Naive thymus-derived CD8-positive, alpha-beta T cell (primary cell): ENCODE results near the gene CCM2L. TPM values are rescaled to one million over a fixed set of nuclear protein-coding genes. Genes with fewer than 3 reads are reported as not detected.

Source experiments
- ATAC-seq, 2 donors: fragments of 150-1000 bp; cut with Tn5 transposase in 1 of 2; sonication (Bioruptor Pico), chemical (Tn5 transposase) in 1 of 2; 1 replicate in 1 of 2; 2 replicates in 1 of 2; pipeline ENCODE4 v1.10.0; 2021; ENCODE audit warnings: mild to moderate bottlenecking in 2 of 2, moderate library complexity in 2 of 2
- POLR2A ChIA-PET: fragments of 350-600 bp; sonication (Branson Sonifier 250); formaldehyde crosslinking; loops from one replicate; lab custom pipeline; 2021; ENCODE audit warnings: antibody characterized with exemption; lab: Charles Lee
- DNase-seq, 10 donors: peaks; one replicate each; pipeline versions ENCODE4 v3.0.0 to v3.0.0-alpha.2; 2020 to 2022
- H3K27ac Mint-ChIP-seq, 10 donors: one replicate each; pipeline ENCODE4 v1.8.0; 2020 to 2022; ENCODE audit warnings: mild to moderate bottlenecking in 10 of 10, mixed read lengths in 10 of 10, moderate library complexity in 4 of 10, inconsistent platforms in 1 of 10
- H3K27me3 Mint-ChIP-seq, 5 donors: one replicate each; pipeline ENCODE4 v1.8.0; 2021 to 2022; ENCODE audit warnings: mixed read lengths in 5 of 5
- H3K36me3 Mint-ChIP-seq, 3 donors: one replicate each; pipeline ENCODE4 v1.8.0; 2020 to 2022; ENCODE audit warnings: mixed read lengths in 3 of 3, mild to moderate bottlenecking in 2 of 3, inconsistent platforms in 1 of 3
- H3K4me1 Mint-ChIP-seq, 4 donors: one replicate each; pipeline ENCODE4 v1.8.0; 2021 to 2022; ENCODE audit warnings: mixed read lengths in 4 of 4
- H3K4me3 Mint-ChIP-seq, 10 donors: one replicate each; pipeline ENCODE4 v1.8.0; 2020 to 2022; ENCODE audit warnings: mild to moderate bottlenecking in 10 of 10, mixed read lengths in 10 of 10, moderate library complexity in 6 of 10, inconsistent platforms in 1 of 10
- H3K9me3 Mint-ChIP-seq, 9 donors: one replicate each; pipeline ENCODE4 v1.8.0; 2020 to 2022; ENCODE audit warnings: mixed read lengths in 9 of 9, mild to moderate bottlenecking in 3 of 9, inconsistent platforms in 1 of 9, moderate library complexity in 1 of 9
- polyA plus RNA-seq, 3 donors: library from polyadenylated mRNA; unstranded; fragments of 300-500 nt; fragmentation: Illumina TruSeq; gene quantifications; one replicate each; pipeline ENCODE4 v1.2.3, GENCODE V29; 2021
- total RNA-seq, 8 experiments: library from RNA in 2 of 8; stranded (reverse) in 2 of 8; gene quantifications; one replicate each; pipeline ENCODE4 v1.2.3 and lab custom pipeline; 2021 to 2026

CCM2L gene
- total RNA-seq, result not detected
- not detected for polyA plus RNA-seq
- total RNA-seq (lab: John Stamatoyannopoulos, UW), result 0 to 0.14 (median 0) reads per million in 6 experiments

GRCh38 chr20:32010101-32010500 is at the start of gene CCM2L:
Gene CCM2L (plus strand): TSS chr20:32010438. CDS start chr20:32010455, 17 bp downstream.
- H3K9me3 Mint-ChIP-seq, result no peaks in the 10 kb centered on the region
- POLR2A ChIA-PET, result no interaction called here
- no peak within 1 kb of the TSS for H3K4me3 Mint-ChIP-seq
- H3K36me3 Mint-ChIP-seq, result no peaks in the 10 kb centered on the region
- ATAC-seq, result no peak
- H3K27me3 Mint-ChIP-seq, result peaks cover 5 to 34% (median 18%) of the 10 kb centered on the region in 5 donors
- DNase-seq, result no peak
- H3K4me1 Mint-ChIP-seq, result peaks cover 0 to 3% (median 2%) of the 10 kb centered on the region in 4 donors
- no peak within 1 kb of the TSS for H3K27ac Mint-ChIP-seq

GRCh38 chr20:31962761-31963160 is 47.5 kb upstream of the CCM2L start:
- H3K9me3 Mint-ChIP-seq, result no peaks in the 10 kb centered on the region
- no peak overlapping the region for H3K27ac Mint-ChIP-seq
- H3K4me1 Mint-ChIP-seq, result peaks cover 2 to 6% (median 4%) of the 10 kb centered on the region in 4 donors
- no peak overlapping the region for H3K4me3 Mint-ChIP-seq
- no peaks in the 10 kb centered on the region for H3K36me3 Mint-ChIP-seq
- DNase-seq (no peak), ATAC-seq (no peak)
- POLR2A ChIA-PET, result no interaction called here
- peaks cover 18 to 88% (median 54%) of the 10 kb centered on the region in 5 donors for H3K27me3 Mint-ChIP-seq

DNA sequence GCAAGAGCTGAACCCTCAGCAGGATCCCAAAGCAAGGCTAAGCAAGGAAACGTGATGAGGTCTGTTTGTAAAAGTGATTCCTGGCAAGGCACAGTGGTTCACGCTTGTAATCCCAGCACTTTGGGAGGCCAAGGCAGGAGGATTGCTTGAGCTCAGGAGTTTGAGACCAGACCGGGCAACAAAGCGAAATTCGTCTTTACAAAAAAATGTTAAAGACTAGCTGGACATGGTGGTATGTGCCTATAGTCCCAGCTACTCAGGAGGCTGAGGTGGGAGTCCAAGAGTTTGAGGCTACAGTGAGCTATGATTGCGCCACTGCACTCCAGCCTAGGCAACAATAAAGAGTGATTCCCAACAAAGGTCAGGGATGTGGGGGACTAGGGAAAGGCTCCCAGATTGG is 46.3 kb upstream of the CCM2L start:
- Mint-ChIP-seq H3K4me1 (peaks cover 5 to 12% (median 7%) of the 10 kb centered on the region in 4 donors), H3K36me3 (no peaks in the 10 kb centered on the region), H3K27ac (no peak overlapping the region), H3K27me3 (peaks cover 18 to 82% (median 52%) of the 10 kb centered on the region in 5 donors), H3K4me3 (no peak overlapping the region), H3K9me3 (peaks cover 0 to 2% (median 0%) of the 10 kb centered on the region in 9 donors)
- POLR2A ChIA-PET, result no interaction called here
- DNase-seq (no peak), ATAC-seq (no peak)

- Mint-ChIP-seq H3K9me3 (peaks cover 0 to 2% (median 0%) of the 10 kb centered on the region in 9 donors), H3K27me3 (peaks cover 24 to 73% (median 58%) of the 10 kb centered on the region in 5 donors), H3K36me3 (no peaks in the 10 kb centered on the region), H3K4me1 (peaks cover 5 to 12% (median 7%) of the 10 kb centered on the region in 4 donors), H3K4me3 (peak overlapping the region; percentile 41 to 84 (median 66)), H3K27ac (peak overlapping the region in 2 of 10 donors; percentile 5 to 38)
- no peak for ATAC-seq
- DNase-seq, result no peak
- POLR2A ChIA-PET, result interaction anchor here (0.6 kb wide), 1 partner anchor 356 kb away, joined by 3 read pairs; no protein-coding TSS in a partner anchor
These were observed 43.1 kb upstream of the CCM2L start for GRCh38 chr20:31966991-31967655.

GRCh38 chr20:31967830-31968249 is 42.4 kb upstream of the CCM2L start, which contains the start of gene XKR7:
Gene XKR7 (plus strand): TSS chr20:31968151. CDS start chr20:31968176, 25 bp downstream.
- DNase-seq, result peak in 2 of 10 donors; percentile 6 to 11
- ATAC-seq, result peak; percentile 45 to 50
- peaks cover 0 to 2% (median 0%) of the 10 kb centered on the region in 9 donors for H3K9me3 Mint-ChIP-seq
- peaks cover 24 to 73% (median 55%) of the 10 kb centered on the region in 5 donors for H3K27me3 Mint-ChIP-seq
- peak within 1 kb of the TSS; percentile 78 to 93 (median 91) for H3K4me3 Mint-ChIP-seq
- no peaks in the 10 kb centered on the region for H3K36me3 Mint-ChIP-seq
- H3K27ac Mint-ChIP-seq, result peak within 1 kb of the TSS in 3 of 10 donors; percentile 5 to 76 (median 38)
- POLR2A ChIA-PET, result interaction anchor here (0.8 kb wide), 1 partner anchor 7 kb away, joined by 4 read pairs; no protein-coding TSS in a partner anchor
- H3K4me1 Mint-ChIP-seq, result peaks cover 5 to 12% (median 7%) of the 10 kb centered on the region in 4 donors

GRCh38 chr20:31968291-31969126 is 41.7 kb upstream of the CCM2L start:
- H3K27ac Mint-ChIP-seq, result peak overlapping the region in 1 of 10 donors; percentile 76
- no peaks in the 10 kb centered on the region for H3K36me3 Mint-ChIP-seq
- H3K27me3 Mint-ChIP-seq, result peaks cover 25 to 76% (median 57%) of the 10 kb centered on the region in 5 donors
- ATAC-seq, result peak; percentile 92 to 94
- peaks cover 5 to 12% (median 7%) of the 10 kb centered on the region in 4 donors for H3K4me1 Mint-ChIP-seq
- POLR2A ChIA-PET, result interaction anchor here (0.8 kb wide), 1 partner anchor 8 kb away, joined by 4 read pairs; no protein-coding TSS in a partner anchor
- peaks cover 0 to 2% (median 0%) of the 10 kb centered on the region in 9 donors for H3K9me3 Mint-ChIP-seq
- H3K4me3 Mint-ChIP-seq, result peak overlapping the region; percentile 78 to 93 (median 91)
- peak; percentile 72 to 92 (median 88) for DNase-seq

DNA sequence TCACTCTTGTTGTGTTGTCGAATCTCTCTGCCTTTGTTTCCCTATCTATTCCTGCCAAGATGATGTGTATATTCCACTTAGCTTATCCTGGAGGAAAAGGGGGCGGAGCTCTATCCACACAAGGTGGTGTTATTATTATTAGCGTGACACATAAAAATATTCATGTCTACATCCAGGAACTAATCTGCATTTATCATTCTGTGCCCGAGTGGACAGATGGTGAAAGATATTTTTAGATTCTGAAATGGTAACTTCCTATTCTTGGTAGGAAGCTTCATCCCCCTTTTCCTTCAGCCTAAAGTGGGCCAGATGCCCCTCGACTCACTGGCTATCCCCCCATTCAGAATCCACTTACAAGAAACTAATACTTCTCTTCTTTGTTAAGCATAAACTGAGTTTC is 40.2 kb upstream of the CCM2L start:
- ATAC-seq (no peak), DNase-seq (no peak)
- POLR2A ChIA-PET, result no interaction called here
- Mint-ChIP-seq H3K4me1 (peaks cover 5 to 12% (median 7%) of the 10 kb centered on the region in 4 donors), H3K4me3 (peak overlapping the region in 2 of 10 donors; percentile 18 to 41), H3K36me3 (no peaks in the 10 kb centered on the region), H3K9me3 (peaks cover 0 to 2% (median 0%) of the 10 kb centered on the region in 9 donors), H3K27ac (no peak overlapping the region), H3K27me3 (peaks cover 23 to 73% (median 53%) of the 10 kb centered on the region in 5 donors)

DNA sequence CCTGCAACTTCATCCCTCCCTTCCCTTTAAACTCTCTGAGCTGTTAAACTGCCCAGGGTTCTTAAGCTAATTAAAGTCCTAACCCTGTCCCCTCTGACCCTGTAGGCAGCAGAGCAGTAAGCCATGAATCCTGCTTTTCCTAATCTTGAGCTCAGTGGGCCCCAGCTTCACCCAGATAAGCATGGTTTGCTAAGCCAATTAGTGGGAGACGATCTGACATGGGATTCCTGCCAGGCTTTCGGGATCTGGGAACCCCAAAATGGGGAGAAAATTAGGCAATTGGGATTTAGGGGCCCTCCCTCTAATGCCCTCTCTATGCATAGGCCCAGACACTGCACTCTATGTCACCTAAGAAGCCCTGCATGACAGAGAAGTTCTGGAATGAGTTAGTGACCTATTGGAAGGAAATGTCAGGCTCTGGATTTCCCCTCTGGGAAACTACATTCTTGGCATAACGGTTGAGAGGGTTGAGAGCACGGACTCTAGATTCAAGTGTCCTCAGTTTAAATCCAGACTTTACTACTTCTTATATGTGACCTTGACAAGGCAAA is 37.7 kb upstream of the CCM2L start:
- Mint-ChIP-seq H3K27ac (no peak overlapping the region), H3K27me3 (peaks cover 30 to 71% (median 39%) of the 10 kb centered on the region in 5 donors), H3K4me1 (peaks cover 2 to 6% (median 4%) of the 10 kb centered on the region in 4 donors), H3K4me3 (no peak overlapping the region), H3K9me3 (peaks cover 0 to 2% (median 0%) of the 10 kb centered on the region in 9 donors), H3K36me3 (no peaks in the 10 kb centered on the region)
- no peak for ATAC-seq
- POLR2A ChIA-PET, result no interaction called here
- no peak for DNase-seq

GRCh38 chr20:31974296-31974695 is 35.9 kb upstream of the CCM2L start:
- H3K4me3 Mint-ChIP-seq, result no peak overlapping the region

DNA sequence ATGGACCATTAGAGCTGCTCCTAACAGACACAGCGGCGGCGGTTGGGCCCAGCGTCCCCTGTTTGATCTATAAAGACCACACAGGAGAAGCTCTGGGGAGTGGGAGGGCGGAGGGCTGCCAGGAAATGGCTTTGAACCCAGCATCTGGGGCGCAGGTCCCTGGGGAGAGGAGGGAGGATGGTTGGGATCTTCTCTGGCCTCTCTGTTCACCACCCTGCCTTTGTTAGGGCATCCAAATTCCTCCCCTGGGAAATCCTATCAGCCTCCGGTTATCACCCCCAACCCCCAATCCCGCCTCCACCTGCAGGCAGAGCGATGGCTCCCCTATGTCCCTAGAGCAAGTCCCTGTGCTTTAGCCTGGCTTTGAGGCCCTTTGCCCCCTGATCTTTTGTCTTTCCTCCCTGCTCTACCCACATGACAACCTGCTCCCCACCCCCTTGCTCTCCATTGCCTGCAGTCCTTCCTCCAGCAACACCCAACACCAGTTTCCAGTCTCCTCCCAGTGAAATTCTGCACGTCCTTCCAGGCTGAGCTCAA is 35.2 kb upstream of the CCM2L start:
- H3K9me3 Mint-ChIP-seq, result no peaks in the 10 kb centered on the region
- POLR2A ChIA-PET, result no interaction called here
- no peak overlapping the region for H3K4me3 Mint-ChIP-seq
- H3K36me3 Mint-ChIP-seq, result no peaks in the 10 kb centered on the region
- DNase-seq, result no peak
- ATAC-seq, result no peak
- no peak overlapping the region for H3K27ac Mint-ChIP-seq
- peaks cover 27 to 75% (median 30%) of the 10 kb centered on the region in 5 donors for H3K27me3 Mint-ChIP-seq
- no peaks in the 10 kb centered on the region for H3K4me1 Mint-ChIP-seq

More at GRCh38 chr20:31974296-31974695, 35.9 kb upstream of the CCM2L start:
- no peak for DNase-seq
- Mint-ChIP-seq H3K36me3 (no peaks in the 10 kb centered on the region), H3K4me1 (no peaks in the 10 kb centered on the region), H3K9me3 (no peaks in the 10 kb centered on the region), H3K27me3 (peaks cover 29 to 76% (median 35%) of the 10 kb centered on the region in 5 donors), H3K27ac (no peak overlapping the region)
- no peak for ATAC-seq
- POLR2A ChIA-PET, result no interaction called here

GRCh38 chr20:31975874-31976273 is 34.4 kb upstream of the CCM2L start:
- no peak for ATAC-seq
- Mint-ChIP-seq H3K36me3 (no peaks in the 10 kb centered on the region), H3K27me3 (peaks cover 20 to 67% (median 25%) of the 10 kb centered on the region in 5 donors), H3K27ac (no peak overlapping the region), H3K4me1 (no peaks in the 10 kb centered on the region), H3K9me3 (no peaks in the 10 kb centered on the region), H3K4me3 (no peak overlapping the region)
- no peak for DNase-seq
- POLR2A ChIA-PET, result no interaction called here

GRCh38 chr20:31977080-31977479 is 33.2 kb upstream of the CCM2L start:
- H3K27ac Mint-ChIP-seq, result no peak overlapping the region
- H3K9me3 Mint-ChIP-seq, result no peaks in the 10 kb centered on the region
- DNase-seq (no peak), ATAC-seq (no peak)
- H3K36me3 Mint-ChIP-seq, result no peaks in the 10 kb centered on the region
- no peak overlapping the region for H3K4me3 Mint-ChIP-seq
- H3K27me3 Mint-ChIP-seq, result peaks cover 18 to 59% (median 25%) of the 10 kb centered on the region in 5 donors
- no peaks in the 10 kb centered on the region for H3K4me1 Mint-ChIP-seq
- POLR2A ChIA-PET, result no interaction called here
